IPS DF 4.7 (cell line): ENCODE results near the gene SKIL.

ENCODE experiments used
- DNase-seq: peaks from one replicate; pipeline ENCODE4 v3.0.0-alpha.2; 2013; ENCODE audit warnings: low spot score; ENCODE audit errors: extremely low read depth

The SKIL gene

DNA sequence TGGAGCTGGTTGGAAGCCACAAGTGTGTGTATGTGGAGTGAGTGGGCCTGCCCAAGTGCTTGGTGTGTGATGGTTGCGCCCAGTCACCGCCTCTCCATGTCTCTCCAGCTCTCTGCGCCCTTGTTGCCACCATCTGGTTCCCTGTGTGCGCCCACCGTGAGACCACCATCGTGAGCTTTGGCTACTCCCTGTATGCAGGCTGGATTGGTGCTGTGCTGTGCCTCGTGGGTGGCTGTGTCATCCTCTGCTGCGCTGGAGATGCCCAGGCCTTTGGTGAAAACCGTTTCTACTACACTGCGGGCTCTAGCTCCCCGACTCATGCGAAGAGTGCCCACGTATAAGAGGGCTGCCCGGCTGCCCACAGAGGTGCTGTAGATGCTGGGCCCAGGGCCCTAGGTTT, 74.9 kb downstream of the SKIL start:
- no peak for DNase-seq

DNA sequence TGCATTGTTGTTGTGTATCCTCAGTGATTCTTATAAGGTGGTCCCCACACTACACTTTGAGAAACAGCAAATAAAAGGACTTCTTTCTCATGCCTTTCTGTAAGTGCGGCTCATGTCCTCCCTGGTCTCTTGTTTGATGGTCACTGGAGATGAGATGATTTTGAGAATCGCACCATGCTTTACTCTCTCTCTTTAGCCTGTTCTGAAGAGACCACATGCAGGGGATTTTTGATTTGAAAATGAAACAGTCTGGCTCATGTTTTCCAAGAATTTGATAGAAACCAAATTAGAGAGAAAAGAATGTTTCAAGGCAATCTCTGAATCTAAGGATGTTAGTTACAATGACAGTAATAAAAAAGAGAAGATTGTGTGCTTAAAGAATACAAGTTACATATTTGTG, 79.2 kb downstream of the SKIL start:
- no peak for DNase-seq

DNA sequence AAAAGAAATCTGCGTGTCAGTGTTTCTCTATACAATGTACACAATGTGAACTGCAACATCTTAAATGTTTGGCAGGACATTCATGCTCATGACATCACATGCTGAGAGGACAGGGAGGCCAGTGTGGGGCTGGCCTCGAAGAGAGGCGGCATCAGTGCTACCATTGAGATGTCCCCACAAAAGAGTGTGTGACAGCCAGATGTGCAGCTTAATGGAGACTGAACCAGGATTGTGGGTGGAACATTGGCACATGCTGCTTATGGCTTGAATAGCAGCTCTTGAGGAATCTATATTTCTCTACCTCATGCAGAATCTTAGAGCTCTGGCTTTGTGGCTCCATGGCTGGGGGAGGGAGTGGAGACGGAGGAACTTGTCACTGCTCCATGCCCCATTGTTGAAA, 79.7 kb downstream of the SKIL start:
- no peak for DNase-seq

DNA sequence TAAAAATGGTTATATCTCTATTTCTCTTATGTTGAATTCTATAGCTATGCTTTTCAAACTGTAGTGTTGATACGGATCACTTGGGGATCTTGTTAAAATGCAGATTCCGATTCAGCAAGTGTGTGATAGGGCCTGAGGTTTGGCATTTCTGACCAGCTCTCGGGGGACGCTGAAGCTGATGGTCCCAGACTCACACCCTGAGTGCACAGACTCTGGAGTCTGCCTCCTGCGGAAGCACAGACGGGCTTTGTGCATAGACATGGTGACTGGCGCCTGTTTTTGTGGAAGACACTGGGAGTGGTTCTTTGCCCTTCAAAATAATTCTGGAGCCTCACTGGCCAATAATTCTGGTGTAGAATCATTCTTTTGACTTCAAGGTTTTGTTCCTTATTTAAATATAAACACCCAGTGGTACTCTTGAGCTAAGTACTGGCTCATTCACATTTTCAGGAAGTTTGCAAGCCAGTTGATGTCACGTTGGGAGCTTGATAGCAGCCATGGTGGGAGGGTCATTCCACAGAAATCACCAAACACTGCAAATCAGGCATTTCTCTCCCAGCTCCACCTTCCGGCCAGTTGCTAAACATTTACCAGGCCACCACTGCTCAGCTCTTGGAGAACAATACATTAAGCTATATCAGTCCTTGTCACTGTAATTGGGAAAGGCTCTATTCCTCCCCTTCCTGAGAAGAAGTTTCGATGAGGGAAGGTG, 80.3 kb downstream of the SKIL start:
- no peak for DNase-seq

DNA sequence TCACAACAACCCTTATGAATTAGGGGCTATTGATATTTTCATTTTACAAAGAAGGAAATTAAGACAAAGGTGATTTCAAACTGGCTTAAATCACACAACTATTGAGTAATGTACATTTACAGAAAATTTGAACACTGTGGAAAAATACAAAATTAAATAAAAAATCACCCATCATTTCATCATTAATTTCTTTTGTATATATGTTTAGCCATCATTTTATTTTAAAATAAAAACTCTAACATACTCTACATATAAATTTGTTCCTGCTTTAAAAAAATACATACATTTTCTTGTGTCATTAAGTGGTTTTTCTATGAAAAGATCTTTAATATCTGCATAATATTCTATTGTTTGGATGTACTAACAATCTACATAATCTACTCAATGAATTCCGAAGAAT, 81.3 kb downstream of the SKIL start:
- no peak for DNase-seq

DNA sequence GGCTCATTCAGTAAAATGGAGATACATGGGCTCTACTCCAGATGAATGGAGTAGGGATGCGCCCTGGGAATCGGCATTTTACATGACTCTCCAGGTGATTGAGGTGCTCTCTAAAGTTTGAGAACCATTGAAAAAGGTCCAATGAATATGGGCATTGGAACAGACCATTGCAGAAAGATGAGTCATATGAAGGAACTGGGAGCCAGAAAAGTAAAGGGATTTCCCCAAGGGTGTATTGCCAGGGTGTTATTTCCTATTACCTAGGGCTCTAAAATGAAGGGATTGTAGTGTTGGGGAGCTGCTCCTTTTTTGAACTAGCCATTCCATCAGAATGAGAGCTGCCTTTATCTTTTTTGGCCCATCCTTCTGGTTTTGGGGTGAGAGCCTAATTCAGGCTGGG, 82.8 kb downstream of the SKIL start:
- no peak for DNase-seq

DNA sequence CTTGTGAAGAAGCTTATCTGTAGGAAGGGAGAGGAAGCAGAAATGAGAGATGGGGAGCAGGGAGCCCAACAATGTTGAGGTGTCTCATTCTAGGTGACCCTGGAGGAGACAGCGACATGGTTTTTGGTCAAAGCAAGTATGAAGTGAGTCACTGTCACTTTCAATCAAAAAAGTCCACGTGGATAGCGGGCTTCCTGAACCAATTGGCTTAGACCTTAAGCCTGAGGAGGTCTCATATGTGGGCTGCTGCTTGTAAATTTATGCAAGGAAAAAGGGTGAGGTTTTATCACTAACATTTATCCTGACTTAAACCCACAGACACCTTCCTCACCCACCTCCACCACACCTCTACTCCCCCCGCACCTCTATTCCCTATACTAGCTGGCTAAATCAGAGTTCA, 83.9 kb downstream of the SKIL start:
- no peak for DNase-seq

DNA sequence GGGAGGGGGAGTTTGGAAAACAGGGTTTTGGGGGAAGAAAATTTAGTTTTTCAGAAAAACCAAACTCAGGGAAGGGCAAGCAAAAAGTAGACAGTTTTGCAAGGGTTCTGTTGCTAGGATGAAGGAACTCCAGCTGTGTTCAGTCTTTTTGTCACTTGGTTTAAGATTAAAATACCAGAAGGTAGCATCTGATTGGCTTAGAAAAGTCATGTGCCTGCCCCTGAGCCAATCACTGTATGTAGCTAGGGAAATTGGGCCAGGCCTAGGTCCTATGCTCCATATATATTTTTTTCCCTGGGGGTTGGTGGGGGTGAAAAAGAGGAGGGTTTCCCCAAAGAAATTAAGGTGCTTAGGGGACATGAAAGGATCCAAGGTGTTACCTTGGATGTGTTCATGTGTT, 85.4 kb downstream of the SKIL start:
- DNase-seq, result no peak

DNA sequence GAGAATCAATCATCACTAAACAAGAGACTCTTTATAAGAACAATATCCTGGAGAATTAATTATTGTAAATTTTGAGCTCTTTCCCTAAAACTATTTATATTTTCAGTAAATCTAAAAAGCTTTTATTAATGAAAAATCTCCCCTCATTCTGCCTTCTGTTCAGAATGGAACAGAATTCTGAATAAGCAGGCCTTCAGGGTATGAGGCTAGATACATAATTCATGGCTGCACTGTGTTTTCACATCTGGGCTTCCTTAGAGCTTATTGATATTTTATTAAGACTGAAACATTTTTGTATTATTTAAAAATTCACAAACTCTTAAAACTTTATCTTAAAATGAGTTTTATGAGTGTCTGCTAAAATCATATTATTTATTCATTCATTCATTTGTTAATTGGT, 85.9 kb downstream of the SKIL start:
- DNase-seq, result no peak
